ENCODE measurements around the gene TTC16. TPM values are rescaled to one million over a fixed set of nuclear protein-coding genes. Genes with fewer than 3 reads are reported as not detected.

TTC16 gene
- total RNA-seq, 2 donors from 2014 or later: 0.05 to 0.07 TPM

DNA sequence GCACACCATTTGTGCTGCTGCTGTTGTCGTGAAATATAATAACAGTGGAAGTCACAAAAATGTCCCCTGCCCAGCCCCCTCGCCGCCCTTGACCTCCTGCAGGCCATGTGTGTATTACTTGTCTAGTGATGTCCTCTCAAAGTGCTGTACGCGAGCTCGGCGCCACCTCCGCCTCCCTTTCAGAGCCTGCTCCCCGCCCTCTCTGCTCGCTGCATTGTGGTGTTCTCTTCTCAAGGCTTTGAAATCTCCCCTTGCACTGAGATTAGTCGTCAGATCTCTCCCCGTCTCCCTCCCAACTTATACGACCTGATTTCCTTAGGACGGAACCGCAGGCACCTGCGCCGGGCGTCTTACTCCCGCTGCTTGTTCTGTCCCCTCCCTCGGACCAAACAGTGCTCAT lies 23.8 kb upstream of the TTC16 start:
- H3K9me3 ChIP-seq: no peaks in the 10 kb centered on the region
- TF ChIP-seq, protein P1, sequence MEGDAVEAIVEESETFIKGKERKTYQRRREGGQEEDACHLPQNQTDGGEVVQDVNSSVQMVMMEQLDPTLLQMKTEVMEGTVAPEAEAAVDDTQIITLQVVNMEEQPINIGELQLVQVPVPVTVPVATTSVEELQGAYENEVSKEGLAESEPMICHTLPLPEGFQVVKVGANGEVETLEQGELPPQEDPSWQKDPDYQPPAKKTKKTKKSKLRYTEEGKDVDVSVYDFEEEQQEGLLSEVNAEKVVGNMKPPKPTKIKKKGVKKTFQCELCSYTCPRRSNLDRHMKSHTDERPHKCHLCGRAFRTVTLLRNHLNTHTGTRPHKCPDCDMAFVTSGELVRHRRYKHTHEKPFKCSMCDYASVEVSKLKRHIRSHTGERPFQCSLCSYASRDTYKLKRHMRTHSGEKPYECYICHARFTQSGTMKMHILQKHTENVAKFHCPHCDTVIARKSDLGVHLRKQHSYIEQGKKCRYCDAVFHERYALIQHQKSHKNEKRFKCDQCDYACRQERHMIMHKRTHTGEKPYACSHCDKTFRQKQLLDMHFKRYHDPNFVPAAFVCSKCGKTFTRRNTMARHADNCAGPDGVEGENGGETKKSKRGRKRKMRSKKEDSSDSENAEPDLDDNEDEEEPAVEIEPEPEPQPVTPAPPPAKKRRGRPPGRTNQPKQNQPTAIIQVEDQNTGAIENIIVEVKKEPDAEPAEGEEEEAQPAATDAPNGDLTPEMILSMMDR (IDR thresholded peaks at IDR 0.05): no peak
- H3K4me3 ChIP-seq: no peak overlapping the region
- H3K4me1 ChIP-seq: no peaks in the 10 kb centered on the region
- H3K9ac ChIP-seq (ENCODE audit: low read depth in 2 of 2, low read length in 2 of 2): no peak overlapping the region
- intact Hi-C loops (cut with DNase I): no loop called here
- no peaks in the 10 kb centered on the region for H3K36me3 ChIP-seq
- no peak overlapping the region for H3K27ac ChIP-seq
- H3K27me3 ChIP-seq: no peaks in the 10 kb centered on the region
- DNase-seq: no peak

DNA sequence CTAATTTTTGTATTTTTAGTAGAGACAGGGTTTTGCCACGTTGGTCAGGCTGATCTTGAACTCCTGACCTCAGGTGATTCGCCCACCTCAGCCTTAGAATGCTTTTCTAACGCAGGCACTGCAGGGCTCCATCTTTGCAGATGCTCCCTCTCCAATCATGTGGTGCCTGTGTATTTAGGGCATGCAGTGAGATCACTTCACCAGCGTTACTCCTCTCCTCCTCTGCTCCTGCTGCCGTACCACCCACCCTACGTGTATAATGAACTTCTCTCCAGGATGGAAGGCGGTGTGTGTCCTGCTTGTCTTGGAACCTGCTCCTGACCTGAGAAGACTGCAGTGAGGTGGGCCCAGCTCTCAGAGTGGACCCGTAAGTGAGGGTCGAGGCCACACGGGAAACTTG lies 22.7 kb upstream of the TTC16 start:
- Histone ChIP-seq H3K4me3 (no peak overlapping the region), H3K9ac (ENCODE audit: low read depth in 2 of 2, low read length in 2 of 2) (no peak overlapping the region), H3K27me3 (no peaks in the 10 kb centered on the region), H3K36me3 (no peaks in the 10 kb centered on the region), H3K4me1 (no peaks in the 10 kb centered on the region), H3K27ac (no peak overlapping the region), H3K9me3 (no peaks in the 10 kb centered on the region)
- intact Hi-C loops (cut with DNase I): no loop called here
- no peak for DNase-seq
- TF ChIP-seq, protein P1 (IDR thresholded peaks at IDR 0.05): no peak

DNA sequence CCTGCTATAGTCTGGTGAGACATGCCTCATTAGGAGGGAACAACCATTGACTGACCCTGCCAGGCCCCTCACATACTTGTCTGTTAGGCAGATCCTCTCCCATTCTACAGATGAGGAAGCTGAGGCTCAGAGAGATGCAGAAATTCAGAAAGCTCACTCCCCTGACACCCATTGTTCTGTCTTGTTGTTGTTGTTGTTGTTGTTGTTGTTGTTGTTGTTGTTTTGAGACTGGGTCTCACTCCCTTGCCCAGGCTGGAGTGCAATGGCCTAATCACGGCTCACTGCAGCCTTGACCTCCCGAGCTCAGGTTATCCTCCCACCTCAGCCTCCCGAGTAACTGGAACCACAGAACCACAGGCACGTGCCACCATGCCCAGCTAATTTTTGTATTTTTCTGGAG lies 22.2 kb upstream of the TTC16 start:
- no peaks in the 10 kb centered on the region for H3K4me1 ChIP-seq
- intact Hi-C loops (cut with DNase I): no loop called here
- H3K27ac ChIP-seq: no peak overlapping the region
- H3K4me3 ChIP-seq: no peak overlapping the region
- H3K36me3 ChIP-seq: no peaks in the 10 kb centered on the region
- H3K27me3 ChIP-seq: no peaks in the 10 kb centered on the region
- no peak overlapping the region for H3K9ac ChIP-seq (ENCODE audit: low read depth in 2 of 2, low read length in 2 of 2)
- DNase-seq: no peak
- H3K9me3 ChIP-seq: no peaks in the 10 kb centered on the region
- TF ChIP-seq, protein P1 (IDR thresholded peaks at IDR 0.05): no peak

DNA sequence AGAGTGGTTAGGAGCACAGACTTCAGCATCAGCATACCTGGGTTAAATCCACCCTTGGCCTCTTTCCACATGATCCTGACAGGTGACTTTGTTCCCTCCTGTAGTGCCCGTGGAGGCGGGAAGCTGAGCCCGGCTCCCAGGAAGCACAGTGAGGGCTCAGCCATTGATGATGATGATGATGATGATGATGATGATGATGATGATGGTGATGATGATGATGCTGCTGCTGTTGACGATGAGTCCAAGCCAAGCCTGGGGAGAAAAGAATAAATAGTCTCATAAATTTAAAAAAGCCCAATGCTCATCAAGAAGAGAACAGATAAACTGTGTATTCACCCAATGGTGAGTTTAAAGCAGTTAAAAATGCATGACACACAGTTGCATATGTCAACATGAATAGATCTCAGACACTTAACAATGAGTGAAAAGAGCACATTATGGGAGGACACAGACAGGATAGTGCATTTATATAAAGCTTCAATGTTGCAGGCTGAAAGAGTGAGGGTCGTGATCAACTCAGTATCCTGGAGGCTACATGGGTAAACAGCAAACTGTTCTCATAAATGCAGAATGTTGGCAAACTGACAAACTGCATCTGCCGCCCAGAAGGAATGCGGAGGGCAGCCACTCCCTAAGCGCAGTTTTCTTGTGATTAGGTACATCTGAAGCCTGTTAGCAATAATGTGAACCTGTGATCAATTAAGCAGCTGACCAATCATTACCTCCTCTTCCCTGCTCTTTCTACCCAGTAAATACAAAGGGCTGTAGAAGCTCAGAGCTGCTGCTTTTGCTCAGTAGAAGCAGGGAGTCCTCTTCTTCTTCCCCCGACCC lies 20.8 kb upstream of the TTC16 start:
- no peaks in the 10 kb centered on the region for H3K9me3 ChIP-seq
- H3K9ac ChIP-seq (ENCODE audit: low read depth in 2 of 2, low read length in 2 of 2): no peak overlapping the region
- DNase-seq: no peak
- TF ChIP-seq, protein P1 (IDR thresholded peaks at IDR 0.05): no peak
- no peak overlapping the region for H3K27ac ChIP-seq
- H3K36me3 ChIP-seq: no peaks in the 10 kb centered on the region
- no peak overlapping the region for H3K4me3 ChIP-seq
- H3K27me3 ChIP-seq: no peaks in the 10 kb centered on the region
- intact Hi-C loops (cut with DNase I): no loop called here
- H3K4me1 ChIP-seq: no peaks in the 10 kb centered on the region

DNA sequence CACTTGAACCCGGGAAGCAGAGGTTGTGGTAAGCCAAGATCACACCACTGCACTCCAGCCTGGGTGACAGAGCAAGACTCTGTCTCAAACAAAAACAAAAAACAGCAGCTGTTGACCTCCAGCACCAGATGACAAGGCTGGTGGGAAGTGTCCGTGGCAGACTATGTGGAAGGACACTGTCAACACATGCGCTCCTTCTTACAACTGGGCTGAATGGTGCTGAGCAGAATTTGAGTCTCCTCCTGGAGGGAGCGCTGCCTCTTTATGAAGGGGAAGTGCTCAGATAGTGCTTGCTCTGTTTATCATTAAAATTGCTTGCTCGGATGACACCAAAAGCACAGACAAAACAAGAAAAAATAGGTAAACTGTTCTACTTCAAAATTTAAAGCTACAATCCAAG lies 18.3 kb upstream of the TTC16 start:
- DNase-seq: no peak
- intact Hi-C loops (cut with DNase I): no loop called here
- no peaks in the 10 kb centered on the region for H3K9me3 ChIP-seq
- H3K27me3 ChIP-seq: no peaks in the 10 kb centered on the region
- TF ChIP-seq, protein P1 (IDR thresholded peaks at IDR 0.05): no peak
- H3K36me3 ChIP-seq: no peaks in the 10 kb centered on the region
- H3K4me1 ChIP-seq: no peaks in the 10 kb centered on the region
- H3K9ac ChIP-seq (ENCODE audit: low read depth in 2 of 2, low read length in 2 of 2): no peak overlapping the region
- no peak overlapping the region for H3K4me3 ChIP-seq
- H3K27ac ChIP-seq: no peak overlapping the region

All from colonic mucosa (tissue), 4 donors.